Measurements from ENCODE around the gene PPP1R18. TPM values are rescaled to one million over a fixed set of nuclear protein-coding genes. Genes with fewer than 3 reads are reported as not detected.

Gene PPP1R18, protein sequence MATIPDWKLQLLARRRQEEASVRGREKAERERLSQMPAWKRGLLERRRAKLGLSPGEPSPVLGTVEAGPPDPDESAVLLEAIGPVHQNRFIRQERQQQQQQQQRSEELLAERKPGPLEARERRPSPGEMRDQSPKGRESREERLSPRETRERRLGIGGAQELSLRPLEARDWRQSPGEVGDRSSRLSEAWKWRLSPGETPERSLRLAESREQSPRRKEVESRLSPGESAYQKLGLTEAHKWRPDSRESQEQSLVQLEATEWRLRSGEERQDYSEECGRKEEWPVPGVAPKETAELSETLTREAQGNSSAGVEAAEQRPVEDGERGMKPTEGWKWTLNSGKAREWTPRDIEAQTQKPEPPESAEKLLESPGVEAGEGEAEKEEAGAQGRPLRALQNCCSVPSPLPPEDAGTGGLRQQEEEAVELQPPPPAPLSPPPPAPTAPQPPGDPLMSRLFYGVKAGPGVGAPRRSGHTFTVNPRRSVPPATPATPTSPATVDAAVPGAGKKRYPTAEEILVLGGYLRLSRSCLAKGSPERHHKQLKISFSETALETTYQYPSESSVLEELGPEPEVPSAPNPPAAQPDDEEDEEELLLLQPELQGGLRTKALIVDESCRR
- 83.3 TPM for total RNA-seq

- TF ChIP-seq, protein P1, sequence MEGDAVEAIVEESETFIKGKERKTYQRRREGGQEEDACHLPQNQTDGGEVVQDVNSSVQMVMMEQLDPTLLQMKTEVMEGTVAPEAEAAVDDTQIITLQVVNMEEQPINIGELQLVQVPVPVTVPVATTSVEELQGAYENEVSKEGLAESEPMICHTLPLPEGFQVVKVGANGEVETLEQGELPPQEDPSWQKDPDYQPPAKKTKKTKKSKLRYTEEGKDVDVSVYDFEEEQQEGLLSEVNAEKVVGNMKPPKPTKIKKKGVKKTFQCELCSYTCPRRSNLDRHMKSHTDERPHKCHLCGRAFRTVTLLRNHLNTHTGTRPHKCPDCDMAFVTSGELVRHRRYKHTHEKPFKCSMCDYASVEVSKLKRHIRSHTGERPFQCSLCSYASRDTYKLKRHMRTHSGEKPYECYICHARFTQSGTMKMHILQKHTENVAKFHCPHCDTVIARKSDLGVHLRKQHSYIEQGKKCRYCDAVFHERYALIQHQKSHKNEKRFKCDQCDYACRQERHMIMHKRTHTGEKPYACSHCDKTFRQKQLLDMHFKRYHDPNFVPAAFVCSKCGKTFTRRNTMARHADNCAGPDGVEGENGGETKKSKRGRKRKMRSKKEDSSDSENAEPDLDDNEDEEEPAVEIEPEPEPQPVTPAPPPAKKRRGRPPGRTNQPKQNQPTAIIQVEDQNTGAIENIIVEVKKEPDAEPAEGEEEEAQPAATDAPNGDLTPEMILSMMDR (IDR thresholded peaks at IDR 0.05): no peak
Observed at GRCh38 chr6:30686009-30686907, at the start of gene PPP1R18. PPP1R18 (minus strand) TSS chr6:30686645; CDS start chr6:30686018, 627 bp downstream.

GRCh38 chr6:30735668-30736314, 49.3 kb upstream of the PPP1R18 start:
- no peak for DNase-seq (ENCODE audit: low spot score in 2 of 2)
- H3K4me1 ChIP-seq: peaks cover 0 to 17% of the 10 kb centered on the region in 2 donors
- intact Hi-C loops (cut with DNase I): no loop called here
- no peaks in the 10 kb centered on the region for H3K27me3 ChIP-seq
- no peak overlapping the region for H3K4me3 ChIP-seq
- TF ChIP-seq, protein P1 (IDR thresholded peaks at IDR 0.05): no peak
- H3K36me3 ChIP-seq: peaks cover 79 to 98% of the 10 kb centered on the region in 2 donors
- no peak overlapping the region for H3K27ac ChIP-seq
- no peaks in the 10 kb centered on the region for H3K9me3 ChIP-seq

More at GRCh38 chr6:30686009-30686907, at the start of gene PPP1R18:
- Histone ChIP-seq H3K4me3 (peak within 1 kb of the TSS; percentile 75 to 91), H3K36me3 (peaks cover 0 to 2% of the 10 kb centered on the region in 2 donors), H3K4me1 (peaks cover 7 to 36% of the 10 kb centered on the region in 2 donors), H3K27me3 (no peaks in the 10 kb centered on the region), H3K27ac (peak within 1 kb of the TSS; percentile 99), H3K9me3 (no peaks in the 10 kb centered on the region)
- DNase-seq (ENCODE audit: low spot score in 2 of 2): peak in 1 of 2 donors; percentile 94
- intact Hi-C loops (cut with DNase I): loop anchor here (1.0 kb wide), 1 partner anchor 35 kb away; no protein-coding TSS in a partner anchor

GRCh38 chr6:30732237-30732943, 45.9 kb upstream of the PPP1R18 start:
- no peaks in the 10 kb centered on the region for H3K9me3 ChIP-seq
- DNase-seq (ENCODE audit: low spot score in 2 of 2): no peak
- intact Hi-C loops (cut with DNase I): no loop called here
- no peak overlapping the region for H3K27ac ChIP-seq
- H3K4me1 ChIP-seq: peaks cover 0 to 11% of the 10 kb centered on the region in 2 donors
- no peaks in the 10 kb centered on the region for H3K27me3 ChIP-seq
- TF ChIP-seq, protein P1 (IDR thresholded peaks at IDR 0.05): no peak
- H3K36me3 ChIP-seq: peaks cover 82 to 99% of the 10 kb centered on the region in 2 donors
- no peak overlapping the region for H3K4me3 ChIP-seq

DNA sequence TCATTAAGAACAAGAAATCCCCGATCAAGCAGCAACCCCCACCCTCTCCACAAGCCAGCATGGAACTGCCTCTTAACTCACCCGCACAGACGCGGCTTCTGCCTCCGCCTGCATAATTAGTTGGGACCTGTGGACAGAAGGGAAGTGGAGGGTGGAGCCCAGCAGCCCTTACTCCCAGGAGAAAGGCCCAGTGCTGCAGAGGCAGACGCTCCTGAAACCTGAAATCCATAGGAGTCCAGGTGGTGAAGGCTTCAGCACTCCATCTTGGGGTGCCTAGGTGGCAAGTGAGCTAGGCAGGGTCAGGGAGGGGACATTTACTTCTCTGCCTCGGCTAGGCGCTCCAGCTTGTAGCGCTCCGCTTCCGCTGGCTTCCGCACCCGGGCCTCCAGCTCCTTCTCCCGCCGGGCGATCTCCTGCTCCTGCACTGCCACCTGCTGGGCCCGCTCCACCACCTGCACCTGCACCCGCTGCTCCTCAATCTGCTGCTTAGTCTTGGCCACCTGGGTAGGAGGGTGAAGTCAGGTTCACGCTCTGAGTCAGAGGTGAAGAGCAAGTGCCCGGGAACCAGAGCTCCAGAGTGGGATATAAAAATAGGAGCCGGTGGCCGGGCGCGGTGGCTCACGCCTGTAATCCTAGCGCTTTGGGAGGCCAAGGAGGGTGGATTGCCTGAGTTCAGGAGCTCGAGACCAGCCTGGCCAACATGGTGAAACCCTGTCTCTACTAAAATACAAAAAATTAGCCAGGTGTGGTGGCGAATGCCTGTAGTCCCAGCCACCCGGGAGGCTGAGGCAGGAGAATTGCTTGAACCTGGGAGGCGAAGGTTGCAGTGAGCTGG, 44.4 kb upstream of the PPP1R18 start:
- Histone ChIP-seq H3K4me3 (no peak overlapping the region), H3K36me3 (peaks cover 76 to 97% of the 10 kb centered on the region in 2 donors), H3K4me1 (peaks cover 0 to 8% of the 10 kb centered on the region in 2 donors), H3K27me3 (no peaks in the 10 kb centered on the region), H3K9me3 (no peaks in the 10 kb centered on the region), H3K27ac (peak overlapping the region; percentile 52 to 61)
- TF ChIP-seq, protein P1 (IDR thresholded peaks at IDR 0.05): peak; percentile 40 to 48 (median 43)
- intact Hi-C loops (cut with DNase I): no loop called here
- DNase-seq (ENCODE audit: low spot score in 2 of 2): peak in 1 of 2 donors; percentile 74

Data from ascending aorta (tissue), 2 donors.